ENCODE measurements around the gene KIFC3.

GRCh38 chr16:57720142-57720575 lies 82.1 kb downstream of the KIFC3 start:
- peak in 1 of 3 experiments; percentile 11 for TF ChIP-seq CTCF (IDR thresholded peaks at IDR 0.05)
- TF ChIP-seq POLR2A (IDR thresholded peaks at IDR 0.05) = no peak

All from vagina (tissue), 2 donors.